Adipocyte (in vitro differentiated cells): Measurements from ENCODE around the gene TRIO.

ENCODE experiments used
- DNase-seq: peaks from one replicate; pipeline ENCODE4 v3.0.0-alpha.2; 2015; ENCODE audit warnings: low read depth
- H3K27me3 ChIP-seq: replicated peaks from 2 replicates; pipeline ENCODE4 v1.7.0; 2013; ENCODE audit warnings: mild to moderate bottlenecking, low read length, moderate library complexity; ENCODE audit not compliant: control insufficient read depth, insufficient read depth
- H3K36me3 ChIP-seq: 2 replicates; pipeline ENCODE4 v1.7.0; 2013; ENCODE audit warnings: low read length, mild to moderate bottlenecking, moderate library complexity; ENCODE audit not compliant: control insufficient read depth, insufficient read depth, severe bottlenecking
- H3K4me1 ChIP-seq: 2 replicates; pipeline ENCODE4 v1.7.0; 2013; ENCODE audit warnings: mild to moderate bottlenecking, low read length, moderate library complexity; ENCODE audit not compliant: control insufficient read depth, insufficient read depth
- H3K4me3 ChIP-seq: 2 replicates; pipeline ENCODE4 v1.7.0; 2013; ENCODE audit warnings: mild to moderate bottlenecking, low read length, moderate library complexity
- H3K9ac ChIP-seq: 2 replicates; pipeline ENCODE4 v1.7.0; 2013; ENCODE audit warnings: mild to moderate bottlenecking, low read length, moderate library complexity
- H3K9me3 ChIP-seq: 2 replicates; pipeline ENCODE4 v1.7.0; 2013; ENCODE audit warnings: mild to moderate bottlenecking, low read length, moderate library complexity; ENCODE audit not compliant: control insufficient read depth

Gene TRIO

GRCh38 chr5:14190194-14191164 is 47.3 kb downstream of the TRIO start:
- peak; percentile 95 for DNase-seq
- Histone ChIP-seq H3K9ac (peak overlapping the region; percentile 84), H3K27me3 (no peaks in the 10 kb centered on the region), H3K4me1 (peaks cover 92% of the 10 kb centered on the region), H3K9me3 (no peaks in the 10 kb centered on the region), H3K36me3 (no peaks in the 10 kb centered on the region), H3K4me3 (peak overlapping the region; percentile 72)

GRCh38 chr5:14191325-14191724 is 48.2 kb downstream of the TRIO start:
- Histone ChIP-seq H3K27me3 (no peaks in the 10 kb centered on the region), H3K9ac (peak overlapping the region; percentile 84), H3K4me3 (peak overlapping the region; percentile 72), H3K4me1 (peaks cover 86% of the 10 kb centered on the region), H3K9me3 (no peaks in the 10 kb centered on the region), H3K36me3 (no peaks in the 10 kb centered on the region)
- DNase-seq = no peak

GRCh38 chr5:14193496-14193895 is 50.4 kb downstream of the TRIO start:
- Histone ChIP-seq H3K9me3 (no peaks in the 10 kb centered on the region), H3K4me3 (no peak overlapping the region), H3K36me3 (no peaks in the 10 kb centered on the region), H3K27me3 (no peaks in the 10 kb centered on the region), H3K9ac (no peak overlapping the region), H3K4me1 (peaks cover 83% of the 10 kb centered on the region)
- no peak for DNase-seq

GRCh38 chr5:14195588-14195987 is 52.4 kb downstream of the TRIO start:
- Histone ChIP-seq H3K9me3 (no peaks in the 10 kb centered on the region), H3K4me1 (peaks cover 78% of the 10 kb centered on the region), H3K27me3 (no peaks in the 10 kb centered on the region), H3K4me3 (no peak overlapping the region), H3K36me3 (no peaks in the 10 kb centered on the region), H3K9ac (no peak overlapping the region)
- no peak for DNase-seq

- Histone ChIP-seq H3K9ac (peak overlapping the region; percentile 46), H3K36me3 (no peaks in the 10 kb centered on the region), H3K27me3 (no peaks in the 10 kb centered on the region), H3K4me1 (peaks cover 72% of the 10 kb centered on the region), H3K9me3 (no peaks in the 10 kb centered on the region), H3K4me3 (no peak overlapping the region)
- no peak for DNase-seq
Observed at GRCh38 chr5:14197056-14197455, 53.9 kb downstream of the TRIO start.

- no peak overlapping the region for H3K9ac ChIP-seq
- H3K36me3 ChIP-seq = no peaks in the 10 kb centered on the region
- no peaks in the 10 kb centered on the region for H3K9me3 ChIP-seq
- H3K4me1 ChIP-seq = peaks cover 70% of the 10 kb centered on the region
- DNase-seq = no peak
- no peak overlapping the region for H3K4me3 ChIP-seq
- no peaks in the 10 kb centered on the region for H3K27me3 ChIP-seq
Observed at GRCh38 chr5:14199902-14200301, 56.8 kb downstream of the TRIO start.

- Histone ChIP-seq H3K27me3 (no peaks in the 10 kb centered on the region), H3K36me3 (no peaks in the 10 kb centered on the region), H3K4me1 (peaks cover 75% of the 10 kb centered on the region), H3K9ac (no peak overlapping the region), H3K4me3 (no peak overlapping the region), H3K9me3 (no peaks in the 10 kb centered on the region)
- no peak for DNase-seq
Observed at GRCh38 chr5:14200312-14200990, 57.3 kb downstream of the TRIO start.

- H3K27me3 ChIP-seq = no peaks in the 10 kb centered on the region
- H3K36me3 ChIP-seq = no peaks in the 10 kb centered on the region
- DNase-seq = no peak
- no peak overlapping the region for H3K4me3 ChIP-seq
- no peak overlapping the region for H3K9ac ChIP-seq
- H3K4me1 ChIP-seq = peaks cover 85% of the 10 kb centered on the region
- H3K9me3 ChIP-seq = no peaks in the 10 kb centered on the region
Observed at GRCh38 chr5:14201325-14202045, 58.3 kb downstream of the TRIO start.

- Histone ChIP-seq H3K9ac (no peak overlapping the region), H3K36me3 (no peaks in the 10 kb centered on the region), H3K27me3 (no peaks in the 10 kb centered on the region), H3K4me3 (no peak overlapping the region), H3K9me3 (no peaks in the 10 kb centered on the region), H3K4me1 (peaks cover 79% of the 10 kb centered on the region)
- no peak for DNase-seq
Observed at GRCh38 chr5:14202462-14202861, 59.3 kb downstream of the TRIO start.

- peak overlapping the region; percentile 74 for H3K9ac ChIP-seq
- H3K36me3 ChIP-seq = no peaks in the 10 kb centered on the region
- no peaks in the 10 kb centered on the region for H3K9me3 ChIP-seq
- no peak for DNase-seq
- no peaks in the 10 kb centered on the region for H3K27me3 ChIP-seq
- H3K4me1 ChIP-seq = peaks cover 85% of the 10 kb centered on the region
- peak overlapping the region; percentile 67 for H3K4me3 ChIP-seq
Observed at GRCh38 chr5:14204011-14204670, 61.0 kb downstream of the TRIO start.
